B cell (primary cell): Measurements from ENCODE around the gene SCMH1. TPM values are rescaled to one million over a fixed set of nuclear protein-coding genes. Genes with fewer than 3 reads are reported as not detected.

Experiments
- ATAC-seq: fragments of 200-7000 bp; cut with Tn5 transposase; one replicate; pipeline ENCODE4 v1.10.0; 2021; ENCODE audit warnings: low read depth, mild to moderate bottlenecking, moderate number of reproducible peaks, moderate library complexity
- CTCF ChIA-PET: fragments of 350-600 bp; sonication (Branson Sonifier 250); formaldehyde crosslinking; loops from one replicate; lab custom pipeline; 2021; ENCODE audit warnings: antibody characterized with exemption, inconsistent platforms; lab: Charles Lee
- POLR2A ChIA-PET: fragments of 350-600 bp; sonication (Branson Sonifier 250); formaldehyde crosslinking; loops from one replicate; lab custom pipeline; 2021; ENCODE audit warnings: antibody characterized with exemption; lab: Charles Lee
- DNase-seq: peaks from one replicate; pipeline ENCODE4 v3.0.0; 2013
- H2AFZ ChIP-seq: 2 replicates; pipeline ENCODE4 v1.6.1; 2012; ENCODE audit warnings: mild to moderate bottlenecking, low read depth, low read length; ENCODE audit not compliant: insufficient read depth, poor library complexity, severe bottlenecking
- H3K27ac ChIP-seq, 2 donors: 1 replicate in 1 of 2; 2 replicates in 1 of 2; pipeline ENCODE4 v1.5.1; 2012 to 2013; ENCODE audit warnings: low read length in 2 of 2, mild to moderate bottlenecking in 2 of 2, moderate library complexity in 1 of 2
- H3K27me3 ChIP-seq, 4 experiments: fragments of 200-600 bp in 1 of 4; sonication (generic) in 1 of 4; replicated peaks in 1 of 4; 1 replicate in 2 of 4; 2 replicates in 2 of 4; pipeline versions ENCODE4 v1.6.1 to v1.7.0; 2013 to 2016; ENCODE audit warnings: low read length in 3 of 4, mild to moderate bottlenecking in 2 of 4, mixed read lengths in 1 of 4, moderate library complexity in 1 of 4; ENCODE audit not compliant: insufficient read depth in 4 of 4, control insufficient read depth in 3 of 4; ENCODE audit errors: control extremely low read depth in 1 of 4
- H3K36me3 ChIP-seq, 2 experiments: replicated peaks in 1 of 2; 1 replicate in 1 of 2; 2 replicates in 1 of 2; pipeline versions ENCODE4 v1.6.1 to v1.7.1; 2013; ENCODE audit warnings: low read length in 1 of 2; ENCODE audit not compliant: insufficient read depth in 2 of 2, control insufficient read depth in 1 of 2; ENCODE audit errors: control extremely low read depth in 1 of 2, extremely low read depth in 1 of 2
- H3K4me1 ChIP-seq, 2 donors: fragments of 200-600 bp in 1 of 2; sonication (generic) in 1 of 2; 1 replicate in 1 of 2; 2 replicates in 1 of 2; pipeline versions ENCODE4 v1.5.1 to v1.6.1; 2013 to 2017; ENCODE audit warnings: low read length in 2 of 2; ENCODE audit not compliant: control insufficient read depth in 2 of 2, insufficient read depth in 2 of 2
- H3K4me2 ChIP-seq: replicated peaks from 2 replicates; pipeline ENCODE3; 2012; ENCODE audit warnings: mild to moderate bottlenecking, low read depth, low read length; ENCODE audit not compliant: poor library complexity, severe bottlenecking
- H3K4me3 ChIP-seq, 5 experiments: fragments of 200-600 bp in 1 of 5; sonication (generic) in 1 of 5; 1 replicate in 3 of 5; 2 replicates in 2 of 5; pipeline versions ENCODE4 v1.5.1 to v1.7.0; 2011 to 2016; ENCODE audit warnings: low read length in 4 of 5, mild to moderate bottlenecking in 4 of 5, low read depth in 2 of 5, control low read depth in 1 of 5, moderate library complexity in 1 of 5; ENCODE audit not compliant: insufficient read depth in 1 of 5; ENCODE audit errors: control extremely low read depth in 1 of 5, extremely low read depth in 1 of 5
- H3K79me2 ChIP-seq: fragments of 200-600 bp; sonication (generic); one replicate; pipeline ENCODE4 v1.6.0; 2016; ENCODE audit warnings: low read length; ENCODE audit not compliant: control insufficient read depth, insufficient read depth
- H3K9ac ChIP-seq: fragments of 200-600 bp; sonication (generic); 2 replicates; pipeline ENCODE4 v1.6.1; 2017; ENCODE audit warnings: mild to moderate bottlenecking, low read length, moderate library complexity
- H3K9me3 ChIP-seq, 3 donors: one replicate each; pipeline versions ENCODE4 v1.6.1 to v1.7.1; 2013; ENCODE audit warnings: low read length in 2 of 3; ENCODE audit not compliant: control insufficient read depth in 2 of 3, insufficient read depth in 1 of 3; ENCODE audit errors: control extremely low read depth in 1 of 3
- H4K20me1 ChIP-seq: 2 replicates; pipeline ENCODE4 v1.6.0; 2012; ENCODE audit warnings: mild to moderate bottlenecking, low read length; ENCODE audit not compliant: insufficient read depth, control insufficient read depth, poor library complexity, severe bottlenecking
- H3K27ac Mint-ChIP-seq: one replicate; pipeline ENCODE4 v1.8.0; 2021; ENCODE audit warnings: mixed read lengths
- H3K27me3 Mint-ChIP-seq: one replicate; pipeline ENCODE4 v1.8.0; 2021; ENCODE audit warnings: mixed read lengths
- H3K4me1 Mint-ChIP-seq: one replicate; pipeline ENCODE4 v1.8.0; 2021; ENCODE audit warnings: mixed read lengths
- H3K4me3 Mint-ChIP-seq: one replicate; pipeline ENCODE4 v1.8.0; 2021; ENCODE audit warnings: mixed read lengths
- H3K9me3 Mint-ChIP-seq: one replicate; pipeline ENCODE4 v1.8.0; 2022; ENCODE audit warnings: mixed read lengths; ENCODE audit not compliant: insufficient read depth
- CTCF ChIP-seq: fragments of 200-600 bp; IDR thresholded peaks from one replicate; pipeline ENCODE4 v1.8.0; 2022; ENCODE audit warnings: antibody characterized with exemption, mild to moderate bottlenecking
- EZH2 ChIP-seq: IDR thresholded peaks from 2 replicates; pipeline ENCODE4 v1.6.1; 2012; ENCODE audit warnings: borderline replicate concordance, low read depth, mild to moderate bottlenecking, moderate library complexity, low read length; ENCODE audit not compliant: insufficient read depth, poor library complexity, severe bottlenecking
- WGBS: methylation state at CpG from one replicate; pipeline ENCODE4 v1.1.5; 2013; ENCODE audit warnings: missing lambda C conversion rate; ENCODE audit not compliant: insufficient coverage; 5-methylcytosine and 5-hydroxymethylcytosine counted together
- intact Hi-C: fragments of 100-400 bp; cut with micrococcal nuclease; formaldehyde crosslinking; loops from one replicate; pipeline ENCODE4 v1.10.0; 2022
- polyA plus RNA-seq: library from polyadenylated mRNA; depleted of rRNA; stranded (reverse); fragments of >200 nt; gene quantifications from 2 replicates; pipeline ENCODE4 v1.2.3, GENCODE V29; 2012
- total RNA-seq, 2 donors: library from RNA; stranded (reverse); fragments of 120-200 nt in 1 of 2; gene quantifications; 1 replicate in 1 of 2; 2 replicates in 1 of 2; pipeline versions ENCODE4 v1.2.3 to v1.2.4, GENCODE V29; 2013 to 2022

The SCMH1 gene
- total and polyA plus RNA-seq, 2 donors (not counting 1 experiment from before 2014, with no cell fraction given): 29.4 to 33.3 TPM

DNA sequence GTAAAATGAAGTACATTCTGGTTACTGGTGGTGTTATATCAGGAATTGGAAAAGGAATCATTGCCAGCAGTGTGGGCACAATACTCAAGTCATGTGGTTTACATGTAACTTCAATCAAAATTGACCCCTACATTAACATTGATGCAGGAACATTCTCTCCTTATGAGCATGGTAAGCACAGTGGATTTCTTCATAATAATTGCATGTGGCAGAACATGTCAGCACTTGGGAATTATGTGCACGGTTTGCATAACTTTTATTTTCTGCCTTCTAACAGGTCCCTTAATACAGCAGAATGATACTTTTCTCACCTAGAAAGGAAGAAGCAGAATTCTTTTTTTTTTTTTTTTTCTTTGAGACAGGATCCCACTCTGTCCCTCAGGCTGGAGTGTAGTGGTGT lies 258.8 kb downstream of the SCMH1 start:
- Mint-ChIP-seq H3K4me1 (peaks cover 15% of the 10 kb centered on the region), H3K27me3 (no peaks in the 10 kb centered on the region), H3K9me3 (no peaks in the 10 kb centered on the region), H3K4me3 (no peak overlapping the region), H3K27ac (no peak overlapping the region)
- Histone ChIP-seq H2AFZ (no peak overlapping the region), H3K9me3 (no peaks in the 10 kb centered on the region), H3K4me2 (no peak overlapping the region), H3K27ac (no peak overlapping the region), H3K4me1 (peaks cover 13 to 18% of the 10 kb centered on the region in 2 donors), H3K27me3 (no peaks in the 10 kb centered on the region), H4K20me1 (no peaks in the 10 kb centered on the region), H3K79me2 (peaks cover 52% of the 10 kb centered on the region), H3K9ac (no peak overlapping the region), H3K36me3 (peaks cover under 1 to 42% of the 10 kb centered on the region in 2 experiments), H3K4me3 (no peak overlapping the region)
- POLR2A ChIA-PET: no interaction called here
- WGBS: no CpG with 5 or more reads among the region's 1 CpG
- no peak for DNase-seq
- ATAC-seq: no peak
- TF ChIP-seq CTCF (no peak), EZH2 (no peak)
- intact Hi-C loops: no loop called here
- CTCF ChIA-PET: no interaction called here

DNA sequence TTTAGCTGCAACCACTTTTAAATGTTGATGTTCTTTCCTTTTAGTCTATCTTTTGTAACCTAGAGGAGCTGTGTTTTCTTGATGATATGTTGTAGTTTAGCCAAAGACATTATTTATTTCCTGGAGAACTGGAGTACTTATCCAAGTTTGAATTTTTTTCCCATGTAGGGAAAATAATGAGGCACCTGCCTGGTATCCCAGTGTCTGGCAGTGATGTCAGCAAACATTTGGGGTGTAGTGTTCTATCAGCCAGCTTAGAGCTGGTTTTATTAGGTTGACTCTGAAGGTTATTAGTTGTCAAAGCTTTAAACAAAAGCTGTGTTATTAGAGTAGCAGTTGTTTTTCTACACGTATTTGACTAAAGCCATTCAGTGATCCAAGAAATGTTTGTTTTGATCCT lies 259.4 kb downstream of the SCMH1 start:
- H2AFZ ChIP-seq: no peak overlapping the region
- H3K27me3 ChIP-seq: no peaks in the 10 kb centered on the region
- no peaks in the 10 kb centered on the region for H3K9me3 ChIP-seq
- H3K27me3 Mint-ChIP-seq: no peaks in the 10 kb centered on the region
- H3K36me3 ChIP-seq: peaks cover 0 to 36% of the 10 kb centered on the region in 2 experiments
- H3K27ac ChIP-seq: no peak overlapping the region
- CTCF ChIA-PET: no interaction called here
- intact Hi-C loops: no loop called here
- H3K9ac ChIP-seq: no peak overlapping the region
- no peak for ATAC-seq
- no peak overlapping the region for H3K27ac Mint-ChIP-seq
- no peak overlapping the region for H3K4me2 ChIP-seq
- H4K20me1 ChIP-seq: no peaks in the 10 kb centered on the region
- TF ChIP-seq CTCF (no peak), EZH2 (no peak)
- H3K79me2 ChIP-seq: peaks cover 52% of the 10 kb centered on the region
- H3K4me3 ChIP-seq: no peak overlapping the region
- H3K4me3 Mint-ChIP-seq: no peak overlapping the region
- no peak for DNase-seq
- POLR2A ChIA-PET: no interaction called here
- peaks cover 13 to 18% of the 10 kb centered on the region in 2 donors for H3K4me1 ChIP-seq
- H3K9me3 Mint-ChIP-seq: no peaks in the 10 kb centered on the region
- H3K4me1 Mint-ChIP-seq: peaks cover 15% of the 10 kb centered on the region
- WGBS: 100% methylated on average over 1 of the region's 1 CpG
